Measurements from ENCODE around the gene ROBO3. TPM values are rescaled to one million over a fixed set of nuclear protein-coding genes. Genes with fewer than 3 reads are reported as not detected.

Gene ROBO3
- total RNA-seq, 4 donors from 2014 or later, result 10.7 to 19.7 (median 16.7) TPM

DNA sequence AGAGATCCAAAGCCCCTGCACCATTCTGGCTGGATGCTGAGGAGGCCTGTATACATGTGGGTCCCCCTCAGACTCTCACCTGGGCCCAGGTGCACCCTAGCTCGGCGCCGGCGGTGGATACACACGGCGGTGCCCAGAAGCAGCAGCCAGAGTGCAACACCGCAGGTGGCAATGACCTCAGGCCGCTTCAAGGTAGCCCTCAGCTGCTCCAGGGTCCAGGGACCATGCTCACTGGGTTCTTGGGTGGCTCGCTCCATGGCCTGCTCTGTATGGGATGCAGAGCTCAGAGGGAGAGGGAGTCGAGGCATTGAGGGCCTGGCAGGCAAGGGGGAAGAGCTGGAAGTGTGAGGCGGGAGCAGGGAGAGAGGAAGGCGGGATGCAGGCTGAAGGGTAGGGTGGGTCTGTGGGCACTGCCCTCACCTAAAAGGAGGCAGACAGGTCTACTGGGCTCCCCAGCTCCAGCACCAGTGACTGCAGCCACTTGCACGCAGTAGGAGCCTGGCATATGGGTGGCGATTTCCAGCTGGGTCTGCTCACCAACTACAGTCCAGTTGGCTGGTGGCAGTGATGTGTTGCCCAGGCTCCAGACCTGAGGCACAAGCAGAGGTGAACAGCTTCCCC is 28.7 kb downstream of the ROBO3 start:
- TF ChIP-seq, protein P1, sequence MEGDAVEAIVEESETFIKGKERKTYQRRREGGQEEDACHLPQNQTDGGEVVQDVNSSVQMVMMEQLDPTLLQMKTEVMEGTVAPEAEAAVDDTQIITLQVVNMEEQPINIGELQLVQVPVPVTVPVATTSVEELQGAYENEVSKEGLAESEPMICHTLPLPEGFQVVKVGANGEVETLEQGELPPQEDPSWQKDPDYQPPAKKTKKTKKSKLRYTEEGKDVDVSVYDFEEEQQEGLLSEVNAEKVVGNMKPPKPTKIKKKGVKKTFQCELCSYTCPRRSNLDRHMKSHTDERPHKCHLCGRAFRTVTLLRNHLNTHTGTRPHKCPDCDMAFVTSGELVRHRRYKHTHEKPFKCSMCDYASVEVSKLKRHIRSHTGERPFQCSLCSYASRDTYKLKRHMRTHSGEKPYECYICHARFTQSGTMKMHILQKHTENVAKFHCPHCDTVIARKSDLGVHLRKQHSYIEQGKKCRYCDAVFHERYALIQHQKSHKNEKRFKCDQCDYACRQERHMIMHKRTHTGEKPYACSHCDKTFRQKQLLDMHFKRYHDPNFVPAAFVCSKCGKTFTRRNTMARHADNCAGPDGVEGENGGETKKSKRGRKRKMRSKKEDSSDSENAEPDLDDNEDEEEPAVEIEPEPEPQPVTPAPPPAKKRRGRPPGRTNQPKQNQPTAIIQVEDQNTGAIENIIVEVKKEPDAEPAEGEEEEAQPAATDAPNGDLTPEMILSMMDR (IDR thresholded peaks at IDR 0.05; ENCODE audit: low read depth), result no peak

DNA sequence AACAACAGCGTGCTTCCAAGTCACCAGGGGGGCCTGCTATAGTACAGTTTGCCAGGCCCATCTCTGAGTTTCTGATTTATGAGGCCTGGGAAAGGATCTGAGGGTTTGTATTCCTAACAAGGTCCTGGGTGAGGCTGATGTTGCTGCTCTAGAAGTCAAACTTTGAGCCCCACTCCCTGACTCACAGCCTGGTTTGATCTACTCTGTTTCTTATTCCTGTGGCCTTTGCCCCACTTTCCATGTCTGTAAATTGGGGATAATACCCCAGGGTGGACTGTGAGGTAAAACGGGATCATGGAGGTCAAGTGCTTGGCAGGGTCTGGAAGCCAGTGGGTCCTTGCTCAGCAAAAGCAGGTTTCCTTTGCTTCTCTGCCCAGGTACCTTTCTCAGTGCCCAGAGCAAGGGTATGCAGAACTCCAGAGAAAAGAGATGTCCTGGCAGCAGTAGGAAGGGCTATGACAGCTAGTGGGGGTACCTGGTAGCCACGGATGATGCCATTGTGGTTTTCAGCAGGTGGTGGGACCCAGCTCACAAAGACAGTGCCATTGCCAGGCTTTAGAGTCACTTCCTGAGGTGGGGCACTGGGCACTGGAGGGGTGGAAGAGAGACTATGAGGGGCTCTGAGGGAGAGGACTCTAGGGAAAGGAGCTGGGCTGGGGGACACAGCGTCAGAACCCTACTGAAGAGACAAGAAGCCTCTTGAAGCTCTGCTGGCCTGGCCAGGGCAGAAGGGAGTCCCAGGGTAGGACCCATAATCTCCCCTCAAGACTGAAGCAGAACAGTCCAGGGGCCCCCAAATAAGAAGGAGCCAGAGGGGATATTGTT is 29.6 kb downstream of the ROBO3 start:
- TF ChIP-seq, protein P1 (IDR thresholded peaks at IDR 0.05; ENCODE audit: low read depth), result no peak

DNA sequence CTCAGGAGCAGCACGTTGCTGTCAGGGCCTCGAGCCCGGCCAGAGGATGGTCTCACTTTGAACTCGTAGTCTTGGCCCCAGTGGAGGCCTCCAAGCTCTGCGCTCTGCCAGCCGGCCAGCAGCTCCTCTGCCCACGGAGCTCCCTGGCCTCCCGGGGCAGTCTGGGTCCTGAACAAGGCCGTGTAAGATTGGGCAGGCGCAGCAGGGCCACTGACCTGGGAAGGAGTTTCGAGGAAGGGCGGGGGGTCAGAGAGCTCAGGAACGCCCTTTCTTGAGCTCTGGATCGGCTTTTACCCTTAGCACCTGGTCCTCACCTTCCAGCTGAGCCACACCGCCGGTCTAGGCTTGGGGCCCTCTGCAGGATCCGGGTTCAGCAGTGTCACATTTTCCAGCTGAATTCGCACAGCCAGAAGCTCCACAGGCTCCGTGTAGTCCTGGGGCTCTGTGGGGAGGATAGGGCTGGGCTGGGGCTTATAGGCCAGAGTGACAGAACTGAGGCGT is 30.3 kb downstream of the ROBO3 start:
- TF ChIP-seq, protein P1 (IDR thresholded peaks at IDR 0.05; ENCODE audit: low read depth), result no peak

DNA sequence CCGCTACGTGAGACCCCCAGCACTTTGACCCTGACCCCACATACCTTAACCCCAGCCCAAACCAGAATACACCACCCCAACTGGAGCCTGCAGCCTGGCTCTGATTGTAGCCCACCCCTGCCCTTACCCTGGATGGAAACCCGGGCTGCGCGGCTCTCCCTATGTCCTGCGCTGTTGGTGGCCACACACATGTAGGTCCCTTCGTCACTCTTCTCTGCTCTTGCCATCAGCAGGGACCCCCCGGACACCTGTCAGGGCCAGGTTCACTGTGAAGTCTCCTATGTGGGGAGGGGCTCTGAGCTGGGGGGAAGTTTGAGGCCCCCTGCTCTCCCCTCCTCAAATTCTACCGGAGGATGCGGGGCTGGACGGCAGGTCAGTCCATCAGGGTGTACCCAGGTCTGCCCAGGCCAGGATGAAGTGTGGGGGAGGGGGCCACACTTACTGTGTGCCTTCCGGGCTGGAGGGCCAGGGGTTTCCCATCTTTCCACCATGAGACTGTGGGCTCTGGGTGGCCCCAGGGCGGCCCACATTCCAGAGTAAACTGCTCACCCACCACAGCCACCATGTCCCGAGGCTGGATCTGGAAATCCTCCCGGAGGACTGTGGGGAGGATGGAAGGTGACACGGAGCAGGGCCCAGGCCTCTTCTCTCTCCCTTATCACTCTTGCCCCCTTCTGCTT is 31.0 kb downstream of the ROBO3 start:
- TF ChIP-seq, protein P1 (IDR thresholded peaks at IDR 0.05; ENCODE audit: low read depth), result no peak

DNA sequence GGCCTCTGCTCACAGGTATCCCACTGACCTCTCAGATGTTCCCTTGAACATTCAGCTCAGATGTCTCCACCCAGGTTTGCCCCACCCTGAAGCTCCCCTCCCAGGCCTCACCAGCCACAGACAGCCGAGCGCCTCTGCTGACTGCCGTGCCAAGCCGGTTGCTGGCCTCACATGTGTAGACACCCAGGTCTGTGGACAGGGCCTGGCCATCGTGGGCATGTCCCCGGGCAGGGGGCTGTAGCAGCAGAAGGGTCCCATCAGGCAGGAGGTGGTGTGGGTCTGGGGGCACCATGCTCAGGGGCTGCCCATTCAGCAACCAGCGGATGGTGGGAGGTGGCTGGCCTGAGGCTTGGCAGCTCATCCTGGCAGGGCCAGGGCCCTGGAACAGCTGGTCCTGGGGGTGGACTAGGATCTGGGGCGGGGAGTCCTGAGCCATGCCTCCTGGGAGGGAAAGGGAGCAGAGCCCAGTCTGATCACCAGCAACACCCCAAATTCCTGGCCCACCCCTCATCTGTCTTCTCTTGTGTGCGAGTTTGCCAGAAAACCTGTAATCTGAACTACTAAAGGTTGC is 31.7 kb downstream of the ROBO3 start:
- TF ChIP-seq, protein P1 (IDR thresholded peaks at IDR 0.05; ENCODE audit: low read depth), result no peak

DNA sequence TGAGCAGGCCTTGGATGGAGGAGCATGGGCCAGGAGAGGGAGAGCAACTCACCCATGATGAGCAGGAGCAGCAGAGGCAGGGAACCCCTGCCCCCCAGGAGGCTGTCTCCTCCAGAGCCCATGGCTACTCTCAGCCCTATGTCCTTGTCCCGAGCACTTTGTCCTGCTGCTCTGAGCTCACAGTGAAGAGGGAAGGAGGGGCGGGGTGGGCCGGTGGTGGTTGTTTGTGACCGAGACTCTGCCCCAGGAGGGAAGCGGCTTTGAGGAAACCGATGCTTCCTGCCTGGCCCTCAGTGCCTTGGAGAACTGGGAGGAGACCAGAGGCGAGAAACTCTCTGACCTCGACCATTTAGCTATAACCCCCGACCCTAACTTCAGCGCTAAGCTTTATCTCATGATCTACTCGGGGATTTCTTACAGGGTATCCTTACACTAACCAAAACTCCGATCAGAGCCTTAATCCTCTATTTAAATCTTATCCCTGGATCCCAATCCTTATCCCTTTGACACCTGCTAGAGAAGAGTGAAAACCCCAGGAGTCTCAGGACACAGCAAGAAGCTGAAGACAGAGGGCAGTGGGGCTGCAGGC is 32.5 kb downstream of the ROBO3 start, which contains the start of gene ROBO4:
Gene ROBO4 (minus strand): TSS at position 192 of the 589 bp plus-strand sequence. CDS start 70 bp downstream, at position 122.
- TF ChIP-seq, protein P1 (IDR thresholded peaks at IDR 0.05; ENCODE audit: low read depth), result no peak

Measured in subcutaneous adipose tissue (tissue), 4 donors.